GM19395 (cell line): ENCODE measurements around the gene SLC22A12.
"Not testable (repeated sequence)": the region's sequence is repeated elsewhere in the genome, so short reads cannot be mapped to it uniquely, and the experiment has no call there.

Source experiments
- ATAC-seq: cut with Tn5 transposase; IDR thresholded peaks from one replicate; pipeline ENCODE4 v1.9.1; 2021; ENCODE audit warnings: mild to moderate bottlenecking, moderate library complexity; ENCODE audit not compliant: unreplicated experiment

The SLC22A12 gene

DNA sequence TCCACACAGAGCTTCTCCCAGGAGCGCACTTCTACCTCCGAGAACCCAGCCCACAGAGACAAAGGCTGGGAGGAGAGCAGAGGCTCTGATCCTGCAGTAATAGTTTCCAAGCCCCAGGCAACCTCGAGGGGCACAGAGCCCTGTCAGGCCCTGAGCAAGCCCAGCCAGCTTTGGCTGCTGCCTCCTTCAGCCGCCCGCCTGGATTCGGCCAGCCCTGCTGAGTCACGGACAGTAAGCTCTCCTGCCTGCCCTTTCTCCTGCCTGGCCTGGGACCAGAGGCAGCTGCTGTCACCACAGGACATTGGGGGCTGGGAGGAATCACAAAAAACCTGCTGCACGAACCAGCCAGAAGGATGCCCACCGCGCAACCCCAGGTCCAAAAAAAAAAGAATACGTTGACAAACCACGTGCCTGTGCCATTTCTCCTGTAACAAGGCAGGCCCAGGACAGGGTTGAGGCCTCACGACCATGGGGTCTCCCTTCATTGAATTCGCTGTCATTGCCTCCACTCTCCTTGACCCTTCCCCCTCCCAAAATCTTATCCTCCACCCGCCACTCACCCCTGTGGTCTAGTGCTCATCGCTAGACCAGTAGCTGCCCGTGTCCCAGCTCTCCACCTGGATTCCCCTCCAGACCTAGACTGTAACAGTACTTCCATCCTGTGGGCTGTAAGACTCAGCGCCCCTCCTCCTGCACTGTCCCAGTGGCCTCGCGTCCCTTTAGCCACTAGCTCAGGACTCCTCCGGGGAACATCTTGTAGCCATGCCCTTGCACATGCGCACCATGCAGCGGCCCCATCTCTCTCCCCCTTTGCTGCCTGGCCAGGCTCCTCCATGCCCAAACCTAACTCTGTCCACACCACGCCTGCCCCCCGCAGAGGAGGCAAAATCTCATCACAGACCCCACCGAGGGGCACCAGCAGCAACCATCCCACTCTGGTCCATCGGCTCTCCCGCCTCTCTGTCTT is 7.4 kb upstream of the SLC22A12 start:
- no peak for ATAC-seq

DNA sequence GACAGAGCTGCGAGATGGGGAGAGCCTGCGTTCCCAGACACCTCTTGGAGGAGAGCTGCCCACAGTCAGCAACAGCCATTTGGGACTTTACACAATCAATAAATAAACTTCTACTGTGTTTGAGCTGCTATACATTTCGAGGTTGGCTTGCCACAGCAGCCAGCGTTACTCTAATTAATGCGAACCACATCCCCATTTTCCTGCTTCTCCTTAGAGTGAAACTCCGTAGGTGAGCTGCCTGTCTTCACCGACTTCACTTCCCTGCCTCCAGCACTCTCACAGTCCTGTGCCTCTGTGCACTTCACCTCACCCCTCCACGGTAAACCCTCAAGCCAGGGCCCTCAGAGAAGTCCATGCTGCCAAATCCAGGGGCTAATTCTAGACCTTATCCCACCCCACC is 5.9 kb upstream of the SLC22A12 start:
- ATAC-seq: no peak

GRCh38 chr11:64586366-64586765 is 4.7 kb upstream of the SLC22A12 start:
- no peak for ATAC-seq

GRCh38 chr11:64588701-64589100 is 2.3 kb upstream of the SLC22A12 start:
- ATAC-seq: no peak

- no peak for ATAC-seq
These were observed 525 bp downstream of the SLC22A12 start for GRCh38 chr11:64591257-64592233.

DNA sequence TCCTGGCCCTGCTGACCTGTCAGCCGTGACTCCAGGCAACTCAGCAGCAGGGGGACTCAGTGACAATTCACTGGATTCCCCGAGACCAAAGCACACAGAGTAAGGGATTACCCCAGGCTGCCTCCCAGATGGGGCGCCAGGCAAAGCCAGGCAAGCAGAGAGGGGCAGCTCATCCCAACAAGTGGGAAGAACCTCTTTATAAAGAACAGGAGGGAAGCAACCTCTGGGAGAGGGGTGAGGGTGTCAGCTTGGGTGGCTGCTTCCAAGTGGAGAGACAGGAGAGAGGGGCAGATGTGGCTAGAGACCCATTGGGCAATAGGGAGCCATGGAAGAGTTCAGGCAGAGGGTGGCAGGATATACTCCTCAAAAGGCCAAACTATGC is 1.2 kb downstream of the SLC22A12 start:
- no peak for ATAC-seq

GRCh38 chr11:64592656-64593055 is 1.6 kb downstream of the SLC22A12 start:
- no peak for ATAC-seq

DNA sequence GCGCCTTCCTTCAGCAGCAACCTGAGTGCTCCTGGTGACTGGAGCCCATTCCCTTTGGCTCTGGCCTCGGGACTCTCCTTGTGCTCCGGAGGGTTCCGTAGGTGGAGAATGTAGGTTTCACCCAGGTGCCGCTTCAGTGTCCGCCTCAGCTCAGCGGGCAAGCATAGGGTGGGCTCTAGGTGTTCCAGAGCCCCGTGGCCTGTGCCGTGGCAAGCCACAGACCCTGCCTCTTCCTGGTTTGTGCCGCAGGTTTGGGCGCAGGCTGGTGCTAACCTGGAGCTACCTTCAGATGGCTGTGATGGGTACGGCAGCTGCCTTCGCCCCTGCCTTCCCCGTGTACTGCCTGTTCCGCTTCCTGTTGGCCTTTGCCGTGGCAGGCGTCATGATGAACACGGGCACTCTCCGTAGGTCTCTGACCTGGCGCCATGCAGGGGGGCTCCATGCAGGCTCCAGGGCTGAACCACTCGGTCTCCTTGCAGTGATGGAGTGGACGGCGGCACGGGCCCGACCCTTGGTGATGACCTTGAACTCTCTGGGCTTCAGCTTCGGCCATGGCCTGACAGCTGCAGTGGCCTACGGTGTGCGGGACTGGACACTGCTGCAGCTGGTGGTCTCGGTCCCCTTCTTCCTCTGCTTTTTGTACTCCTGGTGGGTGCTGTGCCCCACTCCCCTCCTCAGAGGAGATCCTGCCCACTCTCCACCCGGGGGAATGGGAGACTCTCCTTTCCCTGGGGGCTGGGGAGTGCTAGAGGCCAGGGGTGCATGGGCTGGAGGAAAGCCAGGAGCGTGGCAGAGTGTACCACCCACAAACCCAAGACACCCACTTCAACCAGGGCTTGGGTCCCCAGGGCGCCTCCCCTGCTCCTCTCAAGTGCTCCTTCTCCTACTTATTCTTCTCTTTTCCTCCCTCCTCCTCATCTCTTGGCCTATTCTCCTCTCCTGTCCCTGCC is 2.4 kb downstream of the SLC22A12 start:
- ATAC-seq: no peak

DNA sequence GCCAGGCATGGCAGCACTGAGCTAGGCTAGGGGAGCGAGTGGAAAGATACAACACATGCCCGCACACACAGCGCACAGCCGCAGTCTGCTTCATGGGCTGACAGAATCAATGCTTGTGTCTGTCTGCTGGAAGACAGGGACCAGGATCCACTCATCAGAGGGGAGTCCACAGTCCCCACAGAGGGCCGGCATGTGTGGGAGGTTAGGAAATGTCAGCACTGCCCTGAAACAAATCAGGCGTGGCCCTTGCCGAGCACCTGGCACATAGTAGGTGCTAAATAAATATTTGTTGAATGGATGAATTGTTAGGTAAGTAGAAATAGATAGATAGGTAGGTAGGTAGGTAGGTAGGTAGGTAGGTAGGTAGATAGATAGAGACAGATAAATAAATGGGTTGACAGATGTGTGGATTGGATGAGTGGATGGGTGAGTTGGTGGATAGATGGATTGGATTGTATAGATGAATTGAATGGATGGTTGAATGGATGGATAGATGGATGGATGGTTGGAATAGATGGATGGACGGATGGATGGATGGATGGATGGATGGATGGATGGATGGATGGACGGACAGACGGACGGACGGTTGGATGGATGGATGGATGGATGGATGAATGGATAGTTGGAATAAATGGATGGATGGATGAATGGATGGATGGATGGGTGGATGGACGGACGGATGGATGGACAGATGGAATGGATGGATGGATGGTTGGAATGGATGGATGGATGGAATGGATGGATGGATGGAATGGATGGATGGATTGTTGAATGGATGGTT is 3.3 kb downstream of the SLC22A12 start:
- ATAC-seq: no peak

GRCh38 chr11:64595922-64596321 is 4.9 kb downstream of the SLC22A12 start:
- ATAC-seq: not testable (repeated sequence)

- no peak for ATAC-seq
These were observed 6.7 kb downstream of the SLC22A12 start for GRCh38 chr11:64597671-64598101.

GRCh38 chr11:64598106-64598796 is 7.2 kb downstream of the SLC22A12 start:
- no peak for ATAC-seq

DNA sequence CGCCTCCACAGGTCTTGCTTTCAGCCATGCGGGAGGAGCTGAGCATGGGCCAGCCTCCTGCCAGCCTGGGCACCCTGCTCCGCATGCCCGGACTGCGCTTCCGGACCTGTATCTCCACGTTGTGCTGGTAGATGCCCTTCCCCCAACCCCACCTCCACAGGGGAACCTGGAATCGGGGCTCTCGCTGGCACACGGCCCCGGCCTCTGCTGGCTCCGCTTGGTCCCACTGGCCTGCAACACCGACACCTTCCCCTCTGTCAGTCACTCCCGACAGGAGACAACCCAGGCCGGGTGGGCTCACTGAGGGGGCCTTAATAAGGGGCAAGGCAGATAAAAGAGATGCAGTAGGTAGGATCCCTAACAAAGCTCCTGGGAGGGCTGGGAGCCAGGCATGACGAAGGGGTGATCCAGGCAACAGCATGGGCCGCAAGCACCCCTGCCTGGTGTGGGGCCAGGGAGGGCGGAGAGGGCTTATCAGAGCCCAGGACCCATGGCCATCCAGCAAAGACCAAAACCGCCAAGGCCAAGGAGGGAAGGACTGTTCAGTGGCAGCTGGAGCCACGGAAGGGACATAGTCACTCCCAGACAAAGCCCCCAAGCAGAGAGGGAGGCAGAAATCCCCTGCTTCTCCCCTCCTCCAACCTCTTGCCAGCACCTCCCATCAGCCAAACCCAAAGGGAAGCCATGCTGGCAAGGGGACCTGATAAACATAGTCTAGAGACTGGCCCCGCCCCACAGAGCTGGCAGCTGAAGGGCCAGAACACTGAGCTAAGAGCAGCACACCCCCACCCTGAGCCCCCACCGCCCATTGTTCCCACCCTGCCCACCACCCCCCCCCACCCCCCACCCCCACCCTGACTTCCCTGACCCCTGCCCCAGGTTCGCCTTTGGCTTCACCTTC is 8.0 kb downstream of the SLC22A12 start:
- no peak for ATAC-seq

DNA sequence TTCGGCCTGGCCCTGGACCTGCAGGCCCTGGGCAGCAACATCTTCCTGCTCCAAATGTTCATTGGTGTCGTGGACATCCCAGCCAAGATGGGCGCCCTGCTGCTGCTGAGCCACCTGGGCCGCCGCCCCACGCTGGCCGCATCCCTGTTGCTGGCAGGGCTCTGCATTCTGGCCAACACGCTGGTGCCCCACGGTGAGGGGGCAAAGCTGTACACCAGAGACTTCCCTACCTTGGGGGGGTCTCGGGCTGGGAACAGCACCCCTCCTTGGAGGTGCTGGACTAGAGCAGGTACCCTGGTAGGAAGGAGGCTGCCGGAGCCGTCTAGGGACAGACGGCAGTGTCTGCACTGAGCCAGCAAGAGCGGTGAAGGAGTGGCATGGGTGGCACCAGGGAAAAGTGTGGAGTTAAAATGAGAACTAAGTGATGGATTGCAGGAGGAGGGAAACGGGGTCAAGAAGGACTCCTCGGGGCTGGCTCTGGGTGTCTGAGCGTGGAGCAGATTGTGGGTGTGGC is 8.7 kb downstream of the SLC22A12 start:
- no peak for ATAC-seq

GRCh38 chr11:64600281-64600992 is 9.4 kb downstream of the SLC22A12 start:
- no peak for ATAC-seq

DNA sequence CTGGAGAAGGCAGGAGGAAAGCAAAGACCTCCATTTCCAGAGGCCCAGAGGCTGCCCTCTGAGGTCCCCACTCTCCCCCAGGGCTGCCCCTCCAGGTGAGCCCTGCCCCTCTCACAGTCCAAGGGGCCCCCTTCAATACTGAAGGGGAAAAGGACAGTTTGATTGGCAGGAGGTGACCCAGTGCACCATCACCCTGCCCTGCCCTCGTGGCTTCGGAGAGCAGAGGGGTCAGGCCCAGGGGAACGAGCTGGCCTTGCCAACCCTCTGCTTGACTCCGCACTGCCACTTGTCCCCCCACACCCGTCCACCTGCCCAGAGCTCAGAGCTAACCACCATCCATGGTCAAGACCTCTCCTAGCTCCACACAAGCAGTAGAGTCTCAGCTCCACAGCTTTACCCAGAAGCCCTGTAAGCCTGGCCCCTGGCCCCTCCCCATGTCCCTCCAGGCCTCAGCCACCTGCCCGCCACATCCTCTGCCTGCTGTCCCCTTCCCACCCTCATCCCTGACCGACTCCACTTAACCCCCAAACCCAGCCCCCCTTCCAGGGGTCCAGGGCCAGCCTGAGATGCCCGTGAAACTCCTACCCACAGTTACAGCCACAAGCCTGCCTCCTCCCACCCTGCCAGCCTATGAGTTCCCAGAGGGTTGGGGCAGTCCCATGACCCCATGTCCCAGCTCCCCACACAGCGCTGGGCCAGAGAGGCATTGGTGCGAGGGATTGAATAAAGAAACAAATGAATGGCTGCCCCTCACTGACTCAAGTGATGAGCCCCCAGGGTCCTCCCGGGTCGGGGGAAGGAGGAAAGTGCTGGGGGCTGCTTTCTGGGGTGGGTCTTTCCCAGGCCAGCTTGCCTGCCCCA is 10.8 kb downstream of the SLC22A12 start:
- no peak for ATAC-seq
